Measurements from ENCODE around the gene TAPBPL. TPM values are rescaled to one million over a fixed set of nuclear protein-coding genes. Genes with fewer than 3 reads are reported as not detected.

TAPBPL gene
- total RNA-seq: 45.8 and 49.0 TPM in 2 replicates

- intact Hi-C loops (cut with micrococcal nuclease): loop anchor here (1.0 kb wide), 3 partner anchors 7 to 42 kb away; partner anchors contain the start of genes CD27 and MRPL51
Measured at GRCh38 chr12:6451348-6452244, at the start of gene TAPBPL. Gene TAPBPL (plus strand): TSS chr12:6452042. CDS start chr12:6452249, 207 bp downstream.

GRCh38 chr12:6404390-6404789 lies 47.5 kb upstream of the TAPBPL start:
- intact Hi-C loops (cut with micrococcal nuclease): no loop called here

- intact Hi-C loops (cut with micrococcal nuclease): no loop called here
Measured at GRCh38 chr12:6405963-6406362, 45.9 kb upstream of the TAPBPL start.

GRCh38 chr12:6407236-6407954 lies 44.4 kb upstream of the TAPBPL start:
- intact Hi-C loops (cut with micrococcal nuclease): no loop called here

GRCh38 chr12:6416596-6416995 lies 35.2 kb upstream of the TAPBPL start:
- intact Hi-C loops (cut with micrococcal nuclease): loop anchor here (5.0 kb wide), 1 partner anchor 94 kb away; no protein-coding TSS in a partner anchor

GRCh38 chr12:6418796-6419195 lies 33.0 kb upstream of the TAPBPL start:
- intact Hi-C loops (cut with micrococcal nuclease): loop anchor here (5.0 kb wide), 1 partner anchor 96 kb away; no protein-coding TSS in a partner anchor

GRCh38 chr12:6420364-6420763 lies 31.5 kb upstream of the TAPBPL start:
- intact Hi-C loops (cut with micrococcal nuclease): no loop called here

GRCh38 chr12:6423267-6424007 lies 28.4 kb upstream of the TAPBPL start:
- intact Hi-C loops (cut with micrococcal nuclease): loop anchor here (1.0 to 2.0 kb wide), 7 partner anchors 42 to 595 kb away; partner anchors contain the start of genes GAPDH, IFFO1, LPCAT3 and NCAPD2

- intact Hi-C loops (cut with micrococcal nuclease): no loop called here
Measured at GRCh38 chr12:6424008-6424347, 27.9 kb upstream of the TAPBPL start.

- intact Hi-C loops (cut with micrococcal nuclease): no loop called here
Measured at GRCh38 chr12:6424866-6425265, 27.0 kb upstream of the TAPBPL start.

- intact Hi-C loops (cut with micrococcal nuclease): loop anchor here (2.0 kb wide), 1 partner anchor 37 kb away; no protein-coding TSS in a partner anchor
Measured at GRCh38 chr12:6425590-6426531, 26.0 kb upstream of the TAPBPL start.

- intact Hi-C loops (cut with micrococcal nuclease): loop anchor here (2.0 kb wide), 1 partner anchor 36 kb away; no protein-coding TSS in a partner anchor
Measured at GRCh38 chr12:6426882-6427671, 24.8 kb upstream of the TAPBPL start.

GRCh38 chr12:6427796-6428195 lies 24.0 kb upstream of the TAPBPL start:
- intact Hi-C loops (cut with micrococcal nuclease): loop anchor here (2.0 kb wide), 1 partner anchor 35 kb away; no protein-coding TSS in a partner anchor

- intact Hi-C loops (cut with micrococcal nuclease): no loop called here
Measured at GRCh38 chr12:6428326-6428725, 23.5 kb upstream of the TAPBPL start.

GRCh38 chr12:6430124-6430989 lies 21.5 kb upstream of the TAPBPL start:
- intact Hi-C loops (cut with micrococcal nuclease): no loop called here

GRCh38 chr12:6432991-6433390 lies 18.9 kb upstream of the TAPBPL start:
- intact Hi-C loops (cut with micrococcal nuclease): no loop called here

GRCh38 chr12:6434205-6435140 lies 17.4 kb upstream of the TAPBPL start:
- intact Hi-C loops (cut with micrococcal nuclease): loop anchor here (1.0 kb wide), 1 partner anchor 10 kb away; the partner anchor contains the start of gene CD27
